ENCODE measurements around the gene MRPL16.
"Not testable (repeated sequence)": the region's sequence is repeated elsewhere in the genome, so short reads cannot be mapped to it uniquely, and the experiment has no call there.

The MRPL16 gene

DNA sequence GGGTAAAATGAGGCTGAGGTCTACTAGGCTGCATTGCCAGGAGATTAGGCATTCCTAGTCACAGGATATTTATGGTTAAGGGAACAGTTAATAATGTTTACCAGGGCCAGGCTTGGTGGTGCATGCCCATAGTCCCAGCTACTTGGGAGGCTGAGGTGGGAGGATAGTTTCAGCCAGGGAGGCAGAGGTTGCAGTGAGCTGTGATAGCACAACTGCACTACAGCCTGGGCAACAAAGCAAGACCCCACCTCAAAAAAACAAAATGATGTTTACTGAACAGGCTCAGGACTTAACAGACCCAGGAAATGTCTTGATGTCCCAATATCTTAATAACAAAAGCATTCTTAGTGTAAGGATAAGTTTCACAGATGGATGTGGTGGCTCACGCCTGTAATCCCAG lies 2.8 kb upstream of the MRPL16 start:
- DNase-seq (ENCODE audit: low read depth in 2 of 3, low spot score in 2 of 3) = no peak

DNA sequence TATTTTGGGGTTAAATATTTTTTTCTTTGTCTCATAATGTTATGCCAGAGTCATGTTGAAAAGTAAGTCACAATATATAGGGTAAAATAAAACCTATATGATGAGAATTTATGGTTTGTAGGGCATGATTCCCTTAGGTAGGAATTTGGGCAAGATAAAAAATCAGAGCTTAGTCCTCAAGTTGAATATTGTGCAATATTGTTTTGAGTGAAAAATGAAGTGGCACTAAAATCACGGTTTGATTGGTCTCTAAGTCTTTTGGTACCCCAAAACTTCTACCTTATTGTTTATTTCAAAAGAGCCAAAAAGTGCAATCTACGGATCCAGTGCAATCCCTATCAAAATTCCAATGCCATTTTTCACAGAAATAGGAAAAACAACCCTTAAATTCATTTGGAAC lies 1.6 kb upstream of the MRPL16 start:
- DNase-seq (ENCODE audit: low read depth in 2 of 3, low spot score in 2 of 3) = no peak

DNA sequence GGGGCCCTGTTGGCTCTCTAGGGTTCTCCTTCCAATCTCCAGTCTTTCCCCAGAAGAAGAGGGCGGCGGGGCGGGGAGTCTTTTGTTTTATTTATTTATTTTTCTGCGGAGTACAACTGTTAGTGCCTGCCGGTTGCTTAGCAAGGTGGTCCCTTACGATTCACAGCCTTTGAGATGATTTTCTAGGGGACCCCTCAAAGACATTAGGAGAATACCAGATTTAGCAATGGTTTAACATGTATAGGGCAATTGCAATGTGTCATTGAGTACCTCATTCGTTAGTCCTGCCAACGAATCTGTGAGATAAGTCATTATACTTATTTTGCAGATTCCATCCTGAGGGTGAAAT lies 307 bp upstream of the MRPL16 start:
- no peak for DNase-seq (ENCODE audit: low read depth in 2 of 3, low spot score in 2 of 3)

DNA sequence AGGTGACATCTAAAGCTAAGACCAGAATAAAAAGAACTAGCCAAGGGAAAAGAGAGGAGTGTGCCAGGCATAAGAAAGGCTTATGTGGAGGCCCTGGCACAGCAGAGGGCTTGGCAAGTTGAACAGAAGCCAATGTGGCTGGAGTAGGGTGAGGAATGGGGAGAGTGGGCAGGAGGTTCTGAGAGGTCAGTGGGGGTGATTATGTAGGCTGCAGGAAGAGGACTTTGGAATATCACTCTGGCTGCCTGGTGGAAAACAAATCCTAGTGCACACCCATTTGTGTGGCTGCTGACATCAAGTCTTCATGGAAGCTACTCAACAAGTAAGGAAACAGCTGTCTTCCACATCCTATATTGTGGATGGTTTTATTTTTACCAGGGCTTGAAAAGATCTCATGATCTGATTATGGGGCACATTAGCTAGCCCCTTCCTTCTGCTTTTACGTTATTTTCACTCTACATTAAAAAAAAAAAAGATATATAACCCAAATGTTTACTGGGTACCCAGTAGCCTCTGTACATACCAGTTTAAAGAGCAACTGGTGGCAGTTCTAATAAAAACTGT lies 3.4 kb downstream of the MRPL16 start:
- no peak for DNase-seq (ENCODE audit: low read depth in 2 of 3, low spot score in 2 of 3)

DNA sequence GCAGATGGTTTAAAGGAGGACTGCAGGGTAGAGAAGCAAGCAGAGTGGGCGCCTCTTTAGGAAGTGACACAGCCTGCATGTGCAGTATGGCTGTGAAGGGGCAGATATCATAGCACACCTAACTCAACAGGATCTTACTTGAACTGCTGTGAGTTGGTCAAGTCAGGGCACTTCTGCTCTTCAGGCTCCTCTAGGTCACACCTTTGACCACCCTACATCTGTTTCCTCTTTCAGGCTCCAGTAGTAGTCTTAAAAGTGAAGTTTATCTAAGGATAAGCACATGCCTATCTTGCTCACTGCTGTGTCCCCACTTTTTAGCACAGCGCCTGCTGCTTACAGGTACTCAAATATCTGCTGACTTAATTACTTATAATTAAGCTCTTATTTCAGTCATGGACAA lies 6.5 kb downstream of the MRPL16 start:
- DNase-seq (ENCODE audit: low read depth in 2 of 3, low spot score in 2 of 3) = no peak

DNA sequence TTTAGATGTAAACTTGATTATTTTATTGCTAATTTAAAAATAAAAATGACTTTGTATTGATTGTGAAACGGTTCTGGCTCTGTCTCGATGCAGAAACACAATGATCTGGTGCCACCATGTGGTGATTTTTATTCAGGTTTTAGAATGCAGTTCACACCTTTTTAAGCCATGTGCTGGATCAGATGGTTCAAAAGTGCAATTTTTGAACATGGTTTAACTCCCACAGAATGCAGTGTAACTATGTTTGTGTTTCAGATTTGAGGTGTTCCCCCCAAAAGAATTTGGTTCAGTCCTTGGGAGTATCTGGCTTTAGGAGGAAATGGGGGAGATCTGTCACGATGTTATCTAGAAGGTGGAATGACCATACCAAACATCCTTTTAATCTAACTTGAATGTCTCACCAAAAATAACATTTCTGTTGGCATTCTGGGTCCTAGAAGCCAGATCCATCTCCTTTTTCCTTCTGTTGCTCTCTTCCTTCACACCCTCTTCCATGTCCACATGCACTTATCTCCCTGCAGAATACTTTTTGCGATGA lies 7.9 kb downstream of the MRPL16 start:
- DNase-seq (ENCODE audit: low read depth in 2 of 3, low spot score in 2 of 3) = no peak

DNA sequence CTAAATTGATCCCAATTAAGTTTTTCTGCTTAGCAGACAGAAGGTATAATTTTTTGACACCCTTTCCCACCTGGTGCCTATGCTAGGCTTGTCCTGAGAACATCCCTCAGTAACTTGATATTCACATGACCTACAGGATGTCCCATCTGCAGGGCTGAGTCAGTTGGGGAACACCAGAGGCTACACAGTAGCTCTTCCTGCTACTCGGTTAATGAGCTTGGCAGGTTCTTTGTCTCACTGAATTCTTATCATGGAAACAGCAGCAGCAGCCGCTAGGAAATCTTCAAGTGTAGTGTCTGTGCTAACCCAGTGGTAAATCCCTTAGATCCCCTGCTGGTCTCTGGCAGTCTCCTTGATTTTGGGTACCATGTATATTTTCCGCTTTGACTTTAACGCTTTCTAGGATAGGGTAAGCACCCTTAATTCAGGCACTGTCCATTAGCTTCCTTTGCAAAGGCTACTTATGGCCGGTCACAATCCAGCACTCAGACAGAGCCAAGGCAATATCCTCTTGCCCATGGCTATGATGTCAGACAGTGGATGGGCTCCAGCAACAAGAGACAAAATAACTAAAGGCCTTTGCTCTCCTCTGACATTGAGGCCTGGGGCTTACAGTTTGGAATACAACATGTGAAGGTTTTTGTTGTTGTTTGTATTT lies 8.5 kb downstream of the MRPL16 start:
- no peak for DNase-seq (ENCODE audit: low read depth in 2 of 3, low spot score in 2 of 3)

DNA sequence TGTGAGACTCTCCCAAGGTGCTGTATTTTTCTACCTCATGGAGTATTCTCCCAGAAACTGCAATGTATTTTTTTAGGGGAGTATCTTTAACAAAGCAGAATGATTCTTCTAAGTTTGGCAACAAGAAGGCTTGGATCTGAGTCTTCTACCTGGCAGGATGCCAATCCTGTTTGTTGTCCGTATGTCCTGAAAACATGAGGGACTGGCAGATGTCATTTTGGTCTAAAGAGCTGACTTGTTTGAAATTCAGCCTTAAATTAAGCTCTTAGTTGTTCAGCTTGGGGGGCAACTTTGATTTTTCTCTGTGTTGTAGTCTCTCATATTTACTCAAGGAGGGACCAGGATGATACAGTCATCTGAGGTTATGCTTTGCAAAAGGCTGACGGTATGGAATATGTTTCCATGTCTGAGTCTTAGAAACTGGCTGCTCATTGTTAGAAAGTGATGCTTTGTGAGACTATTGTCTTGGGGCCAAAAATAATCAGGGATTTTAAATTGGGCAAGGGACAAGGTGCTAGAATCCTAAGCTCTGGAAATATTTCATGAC lies 9.3 kb downstream of the MRPL16 start:
- DNase-seq (ENCODE audit: low read depth in 2 of 3, low spot score in 2 of 3) = no peak

DNA sequence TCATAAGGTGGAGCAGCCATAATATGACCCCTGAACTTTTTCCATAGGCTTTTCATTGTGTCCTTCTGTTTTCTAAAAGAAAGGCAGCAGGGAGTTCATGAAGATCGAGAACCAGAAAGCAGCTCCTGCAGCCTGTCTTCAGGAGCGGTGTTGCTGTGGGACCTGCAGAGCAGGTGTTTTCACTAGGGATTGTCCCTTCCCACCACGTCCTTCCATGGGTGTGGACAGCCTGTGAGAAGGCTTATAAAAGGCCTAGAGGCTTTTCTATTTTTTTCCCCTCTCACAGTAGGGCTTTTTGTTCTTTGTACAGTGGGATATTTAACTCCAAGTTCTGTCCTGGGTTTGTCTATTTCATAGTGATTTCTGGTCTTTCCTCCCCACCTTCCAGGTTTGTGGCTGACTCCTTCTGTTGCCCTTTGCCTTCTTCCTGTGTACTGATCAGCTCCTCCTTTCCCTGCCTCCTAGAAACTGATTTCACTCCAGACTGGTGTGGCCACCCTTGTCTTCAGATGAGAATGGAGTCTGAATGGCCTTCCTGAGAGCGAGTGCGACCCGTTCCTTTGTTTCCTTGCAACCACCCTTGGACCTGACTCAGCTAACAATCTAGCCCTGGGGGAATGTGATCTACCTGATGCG lies 10.1 kb downstream of the MRPL16 start:
- no peak for DNase-seq (ENCODE audit: low read depth in 2 of 3, low spot score in 2 of 3)

DNA sequence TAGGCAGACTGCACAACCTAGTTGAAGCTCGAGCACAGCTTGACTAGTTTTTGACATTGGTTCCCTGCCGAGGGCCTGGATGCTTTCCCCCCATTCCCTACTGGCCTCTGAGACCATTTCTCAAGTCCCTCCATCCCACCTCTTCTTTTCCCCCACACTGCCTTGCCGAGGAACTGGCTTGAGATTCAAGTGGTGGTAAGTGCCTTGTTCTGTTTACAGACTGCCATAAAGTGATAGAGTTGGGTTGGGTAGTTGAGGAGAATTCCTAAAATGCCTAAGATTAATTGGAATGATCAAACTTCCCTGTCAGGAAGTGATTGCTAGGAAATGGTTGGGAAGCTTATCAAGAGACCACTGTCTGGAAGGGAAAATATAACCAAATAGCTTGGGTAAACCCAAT lies 16.2 kb downstream of the MRPL16 start:
- DNase-seq (ENCODE audit: low read depth in 2 of 3, low spot score in 2 of 3) = no peak

DNA sequence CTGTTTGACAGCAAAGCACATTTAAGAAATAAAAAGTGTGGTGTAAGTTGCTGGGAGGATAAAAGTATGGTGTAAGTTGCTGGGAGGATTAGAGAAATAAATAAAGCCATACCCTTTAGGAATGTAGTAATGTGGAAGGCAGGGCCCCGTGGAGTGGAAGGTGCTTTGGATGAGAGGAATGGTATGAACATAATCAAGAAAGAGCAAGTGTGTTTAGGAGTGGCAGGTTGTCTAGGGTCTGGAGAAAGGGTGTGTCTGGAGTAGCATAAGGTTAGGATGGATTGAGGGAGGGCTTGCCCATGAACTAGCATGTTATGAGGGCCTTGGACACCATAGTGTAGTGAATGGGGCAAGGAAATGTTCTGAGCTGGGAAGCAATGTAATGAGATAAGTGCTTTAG lies 18.1 kb downstream of the MRPL16 start:
- DNase-seq (ENCODE audit: low read depth in 2 of 3, low spot score in 2 of 3) = no peak

DNA sequence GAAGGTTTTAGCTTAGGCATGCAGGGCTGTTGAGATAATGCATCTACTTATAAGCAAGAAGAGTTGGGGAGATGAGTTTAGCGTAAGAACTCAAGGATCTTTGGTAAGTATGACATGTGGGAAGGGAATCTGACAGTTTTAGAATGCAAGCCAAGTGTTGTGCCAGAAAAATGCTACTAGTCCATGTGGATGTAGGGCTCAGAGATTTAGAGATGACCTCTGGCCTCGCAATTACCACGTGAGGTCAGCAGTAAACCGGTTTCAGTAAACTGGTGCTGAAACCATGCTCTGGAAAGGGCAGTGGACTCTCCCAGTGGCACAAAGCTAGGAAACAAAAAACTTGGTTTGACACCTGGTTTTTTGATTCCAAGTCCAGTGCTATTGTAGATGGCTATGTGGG lies 18.9 kb downstream of the MRPL16 start:
- no peak for DNase-seq (ENCODE audit: low read depth in 2 of 3, low spot score in 2 of 3)

DNA sequence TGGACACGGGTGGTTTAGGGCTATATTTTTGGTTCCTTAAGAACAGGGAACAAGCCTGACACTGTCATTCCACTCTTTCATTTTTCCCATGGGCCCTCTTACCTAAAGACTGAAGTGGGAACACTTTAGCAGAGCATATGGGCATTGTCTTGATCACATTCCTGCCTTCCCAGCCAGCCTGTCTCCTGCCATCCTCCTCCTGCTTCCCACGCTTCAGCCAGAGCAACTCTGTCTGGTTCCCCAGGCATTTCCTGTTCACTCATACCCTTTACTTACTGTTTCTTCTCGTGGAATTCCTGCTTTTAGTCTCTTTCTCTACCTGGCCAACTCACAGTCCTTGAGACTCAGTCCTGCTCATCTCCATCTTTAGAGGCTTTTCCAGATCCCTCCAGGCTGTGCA lies 22.8 kb downstream of the MRPL16 start:
- DNase-seq (ENCODE audit: low read depth in 2 of 3, low spot score in 2 of 3) = no peak

DNA sequence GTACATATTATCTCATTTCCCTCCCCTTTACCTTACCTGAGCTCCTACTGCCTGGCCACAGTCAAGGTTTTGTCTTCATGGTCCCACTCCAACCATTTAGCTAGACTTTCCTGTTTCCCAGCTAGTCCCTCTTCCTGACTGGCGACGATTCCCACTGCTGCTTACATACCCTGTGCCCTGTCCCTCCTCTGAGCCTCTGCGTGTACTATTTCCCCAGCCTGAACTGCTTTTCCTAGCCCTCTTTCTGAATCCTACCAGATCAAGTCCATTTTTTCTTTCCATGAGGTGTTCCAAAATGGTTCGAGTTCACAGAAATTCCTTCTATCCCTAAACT lies 23.4 kb downstream of the MRPL16 start:
- DNase-seq (ENCODE audit: low read depth in 2 of 3, low spot score in 2 of 3) = no peak

DNA sequence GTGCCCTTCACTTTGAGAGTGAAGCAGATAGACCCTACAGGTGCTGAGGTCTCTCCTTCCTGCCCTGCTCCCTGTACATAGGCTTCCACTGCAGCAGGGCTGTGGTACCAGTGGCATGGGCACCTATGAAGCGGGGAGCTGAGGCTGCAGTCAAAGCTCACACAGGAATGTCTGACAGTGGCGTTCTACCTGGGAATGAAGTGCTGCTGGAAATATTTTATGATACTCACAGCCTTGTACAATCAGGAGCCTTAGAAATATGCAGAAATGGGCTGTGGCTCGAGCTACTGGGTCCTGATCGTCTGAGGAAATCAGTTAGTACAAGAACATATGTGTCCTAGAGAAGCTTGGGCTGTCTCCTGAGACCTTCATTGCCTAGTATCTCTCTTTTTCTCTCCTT lies 24.8 kb downstream of the MRPL16 start:
- DNase-seq (ENCODE audit: low read depth in 2 of 3, low spot score in 2 of 3) = no peak

DNA sequence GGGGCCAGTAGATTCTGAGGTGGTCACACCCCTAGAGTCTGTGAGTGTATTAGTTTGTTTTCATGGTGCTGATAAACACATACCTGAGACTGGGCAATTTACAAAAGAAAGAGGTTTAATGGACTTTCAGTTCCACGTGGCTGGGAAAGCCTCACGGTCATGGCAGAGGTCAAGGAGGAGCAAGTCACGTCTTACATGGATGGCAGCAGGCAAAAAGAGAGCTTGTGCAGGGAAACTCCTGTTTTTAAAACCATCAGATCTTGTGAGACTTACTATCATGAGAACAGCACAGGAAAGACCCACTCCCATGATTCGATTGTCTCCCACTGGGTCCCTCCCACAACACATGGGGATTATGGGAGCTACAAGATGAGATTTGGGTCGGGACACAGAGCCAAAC lies 26.1 kb downstream of the MRPL16 start:
- DNase-seq (ENCODE audit: low read depth in 2 of 3, low spot score in 2 of 3) = not testable (repeated sequence)

DNA sequence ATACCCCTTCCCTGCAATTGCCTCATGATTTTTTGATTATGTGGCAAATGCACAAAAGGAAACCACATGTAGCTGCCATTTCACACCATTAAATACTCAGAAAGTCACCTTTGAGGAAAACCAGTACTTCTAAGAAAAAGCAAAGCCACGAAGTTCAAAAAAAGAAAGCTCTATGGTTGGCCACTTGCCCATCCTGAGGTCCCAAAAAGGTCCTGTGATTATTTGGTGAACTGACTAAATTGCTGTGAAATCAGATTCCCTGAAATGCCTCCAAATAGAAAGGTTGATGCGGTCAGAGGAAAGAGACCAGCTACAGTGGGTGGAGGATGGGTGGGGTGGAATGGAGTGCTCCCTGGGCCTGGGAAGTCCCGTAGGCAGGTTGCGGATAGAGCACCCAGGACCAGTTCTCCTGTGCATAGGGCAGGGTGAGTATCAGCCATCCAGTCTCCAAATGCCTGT lies 26.9 kb downstream of the MRPL16 start:
- no peak for DNase-seq (ENCODE audit: low read depth in 2 of 3, low spot score in 2 of 3)

DNA sequence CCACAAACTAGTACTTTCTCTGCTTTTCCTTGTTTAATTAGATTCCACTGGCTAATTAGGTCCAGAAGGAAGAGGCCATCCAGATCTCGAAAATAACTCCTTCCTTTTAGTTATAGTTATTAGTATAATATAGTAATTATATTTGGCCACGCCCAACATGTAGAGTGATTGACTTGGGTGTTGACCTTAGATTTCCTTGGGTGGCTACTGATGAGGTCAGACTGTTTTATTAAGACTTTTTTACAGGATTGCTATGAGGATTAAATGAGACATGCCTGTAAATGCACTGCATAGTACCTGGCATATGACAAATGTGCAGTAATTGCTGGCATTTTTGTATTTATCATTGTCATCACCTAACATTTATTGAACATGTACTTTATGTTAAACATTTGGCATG lies 28.5 kb downstream of the MRPL16 start:
- DNase-seq (ENCODE audit: low read depth in 2 of 3, low spot score in 2 of 3) = no peak

DNA sequence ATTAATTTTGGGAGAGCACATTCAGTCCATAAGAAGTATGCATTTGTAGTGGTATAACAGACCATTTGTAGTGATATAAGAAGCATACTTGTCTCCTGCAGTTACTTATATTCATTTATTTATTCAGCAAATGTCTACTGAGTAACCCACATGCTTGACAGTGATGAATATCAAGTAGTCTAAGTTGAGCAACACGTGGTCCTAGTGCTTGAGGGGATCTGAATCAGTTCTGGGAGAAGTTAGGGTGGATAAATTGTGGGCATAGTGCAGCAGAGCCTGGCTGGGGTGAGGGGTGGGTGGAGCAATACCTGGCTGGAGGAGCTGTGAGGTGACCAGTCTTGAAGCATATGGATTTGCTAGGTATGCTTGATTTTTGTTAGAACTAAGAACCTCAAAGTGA lies 31.1 kb downstream of the MRPL16 start:
- DNase-seq (ENCODE audit: low read depth in 2 of 3, low spot score in 2 of 3) = no peak

DNA sequence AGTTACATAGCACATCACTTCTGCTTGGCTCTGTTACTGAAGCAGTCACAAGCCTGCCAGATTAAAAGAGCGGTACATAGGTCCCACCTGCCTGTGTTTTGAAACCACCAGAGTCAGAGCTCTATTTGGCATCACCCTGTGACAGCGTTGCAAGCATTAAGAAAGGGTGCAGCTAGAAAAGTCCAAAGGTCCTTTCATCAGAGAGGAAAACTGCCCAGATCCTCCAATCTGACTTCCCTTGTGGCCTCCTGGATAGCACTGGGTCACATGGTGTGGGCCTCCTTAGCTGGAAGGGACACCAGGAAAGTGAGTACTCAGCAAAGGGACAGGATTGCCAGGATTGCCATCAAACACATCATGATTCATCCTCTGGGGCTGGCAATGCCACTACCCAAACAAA lies 32.5 kb downstream of the MRPL16 start:
- no peak for DNase-seq (ENCODE audit: low read depth in 2 of 3, low spot score in 2 of 3)

DNA sequence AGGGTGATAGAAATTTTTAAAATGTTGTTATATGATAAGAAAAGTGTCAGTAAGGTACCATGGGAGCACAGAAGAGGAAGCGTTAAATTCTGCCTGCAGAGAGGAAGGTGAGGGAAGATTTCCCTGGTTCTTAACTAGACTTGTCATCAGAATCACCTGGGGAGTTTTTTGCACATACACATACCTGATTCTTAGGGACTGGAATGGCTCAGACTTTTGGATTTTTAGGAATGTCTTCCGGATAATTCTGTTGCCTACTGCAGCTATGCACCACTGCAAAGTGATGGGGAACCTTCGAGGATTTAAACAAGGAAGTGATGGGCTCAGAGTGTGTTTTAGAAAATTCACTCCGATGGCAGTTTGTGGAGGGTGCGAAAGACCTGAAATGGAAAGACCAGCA lies 33.5 kb downstream of the MRPL16 start:
- no peak for DNase-seq (ENCODE audit: low read depth in 2 of 3, low spot score in 2 of 3)

DNA sequence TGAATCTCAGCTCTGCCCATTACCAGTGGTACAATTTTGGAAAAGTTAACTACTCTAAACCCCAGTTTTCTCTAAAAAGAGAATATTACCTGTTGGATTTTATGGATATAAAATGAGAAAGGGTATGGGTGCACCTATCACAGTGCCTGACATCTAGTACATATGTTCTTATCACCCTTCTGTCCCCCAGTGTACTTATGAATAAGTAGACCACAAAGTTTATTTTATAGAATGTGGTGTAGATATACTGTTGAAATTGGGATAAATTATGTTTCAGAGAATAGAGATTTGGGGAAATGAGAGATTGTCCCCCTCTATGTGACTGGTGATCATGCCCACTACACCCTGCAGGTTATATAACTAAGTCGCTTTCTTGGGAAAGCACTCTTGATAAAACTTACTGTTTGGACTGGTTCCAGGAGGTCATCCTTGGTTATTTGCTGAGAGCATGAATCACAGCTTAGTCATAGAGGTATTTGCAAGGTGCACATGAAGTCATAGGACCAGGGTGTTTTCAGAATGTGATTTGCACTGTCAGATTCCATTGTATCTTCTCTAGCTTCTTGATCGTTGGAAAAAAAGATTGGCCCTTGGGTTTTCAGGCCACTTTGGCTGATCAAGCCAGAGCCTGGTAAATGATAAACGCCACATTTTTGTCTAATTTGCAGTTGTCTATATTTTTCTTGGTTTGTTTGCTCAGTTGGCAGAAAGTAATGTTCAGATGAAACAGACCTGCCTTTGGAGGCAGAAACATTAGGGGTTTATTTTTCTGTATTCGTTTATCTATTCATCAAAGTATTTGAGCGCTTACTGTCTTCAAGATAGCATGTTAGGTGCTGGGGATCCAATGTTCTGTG lies 34.1 kb downstream of the MRPL16 start:
- DNase-seq (ENCODE audit: low read depth in 2 of 3, low spot score in 2 of 3) = no peak

All from activated CD8-positive, alpha-beta memory T cell treated with anti-CD3 and anti-CD28 coated beads for 48 hours (primary cell).